CD4-positive, CD25-positive, alpha-beta regulatory T cell (primary cell): ENCODE measurements around the gene SNX5. TPM values are rescaled to one million over a fixed set of nuclear protein-coding genes. Genes with fewer than 3 reads are reported as not detected.
A peak's percentile ranks its signal among the peaks of the same experiment; 100 is the strongest.
"Not testable (repeated sequence)": the region's sequence is repeated elsewhere in the genome, so short reads cannot be mapped to it uniquely, and the experiment has no call there.

Experiments used
- ATAC-seq, 2 donors: fragments of 150-1000 bp; cut with Tn5 transposase; one replicate each; pipeline ENCODE4 v1.10.0; 2021; ENCODE audit warnings: low read depth in 2 of 2, moderate number of reproducible peaks in 2 of 2, moderate library complexity in 1 of 2
- DNase-seq, 3 donors: peaks; one replicate each; pipeline versions ENCODE4 v3.0.0 to v3.0.0-alpha.2; 2012 to 2022; ENCODE audit warnings: mixed read lengths in 1 of 3
- H3K27ac ChIP-seq: one replicate; pipeline ENCODE4 v1.7.0; 2013; ENCODE audit warnings: mild to moderate bottlenecking, low read length; ENCODE audit not compliant: insufficient read depth, poor library complexity, severe bottlenecking
- H3K27me3 ChIP-seq: one replicate; pipeline ENCODE4 v1.7.0; 2013; ENCODE audit warnings: low read length; ENCODE audit not compliant: control insufficient read depth, insufficient read depth
- H3K36me3 ChIP-seq: one replicate; pipeline ENCODE4 v1.7.0; 2013; ENCODE audit warnings: mild to moderate bottlenecking, low read length, moderate library complexity; ENCODE audit not compliant: control insufficient read depth, insufficient read depth
- H3K4me1 ChIP-seq: 2 replicates; pipeline ENCODE4 v1.7.0; 2013; ENCODE audit warnings: mild to moderate bottlenecking, low read length; ENCODE audit not compliant: insufficient read depth, control insufficient read depth, poor library complexity, severe bottlenecking
- H3K4me3 ChIP-seq: one replicate; pipeline ENCODE4 v1.7.0; 2013; ENCODE audit warnings: low read depth, mild to moderate bottlenecking, low read length, moderate library complexity
- H3K9me3 ChIP-seq, 2 experiments: 1 replicate in 1 of 2; 2 replicates in 1 of 2; pipeline ENCODE4 v1.7.0; 2013; ENCODE audit warnings: low read length in 2 of 2, mild to moderate bottlenecking in 1 of 2, moderate library complexity in 1 of 2; ENCODE audit not compliant: control insufficient read depth in 2 of 2
- H3K27ac Mint-ChIP-seq, 3 donors: one replicate each; pipeline ENCODE4 v1.8.0; 2020 to 2022; ENCODE audit warnings: mild to moderate bottlenecking in 3 of 3, mixed read lengths in 3 of 3, moderate library complexity in 2 of 3
- H3K27me3 Mint-ChIP-seq: one replicate; pipeline ENCODE4 v1.8.0; 2022; ENCODE audit warnings: mild to moderate bottlenecking, mixed read lengths
- H3K36me3 Mint-ChIP-seq: one replicate; pipeline ENCODE4 v1.8.0; 2020; ENCODE audit warnings: mixed read lengths
- H3K4me1 Mint-ChIP-seq, 4 donors: one replicate each; pipeline ENCODE4 v1.8.0; 2020 to 2022; ENCODE audit warnings: mixed read lengths in 4 of 4, mild to moderate bottlenecking in 1 of 4
- H3K4me3 Mint-ChIP-seq, 4 donors: one replicate each; pipeline ENCODE4 v1.8.0; 2020 to 2022; ENCODE audit warnings: mild to moderate bottlenecking in 4 of 4, mixed read lengths in 4 of 4, moderate library complexity in 3 of 4
- H3K9me3 Mint-ChIP-seq, 7 donors: one replicate each; pipeline ENCODE4 v1.8.0; 2020 to 2022; ENCODE audit warnings: mixed read lengths in 7 of 7, mild to moderate bottlenecking in 3 of 7, moderate library complexity in 2 of 7
- polyA plus RNA-seq, 4 donors: library from polyadenylated mRNA; unstranded; fragments of 300-500 nt; fragmentation: Illumina TruSeq; gene quantifications; one replicate each; pipeline ENCODE4 v1.2.3, GENCODE V29; 2021
- total RNA-seq: library from RNA; stranded (reverse); gene quantifications from one replicate; pipeline ENCODE4 v1.2.3, GENCODE V29; 2022

Gene SNX5
- total and polyA plus RNA-seq, 5 donors from 2014 or later: 71.9 to 82.8 (median 78.6) TPM

DNA sequence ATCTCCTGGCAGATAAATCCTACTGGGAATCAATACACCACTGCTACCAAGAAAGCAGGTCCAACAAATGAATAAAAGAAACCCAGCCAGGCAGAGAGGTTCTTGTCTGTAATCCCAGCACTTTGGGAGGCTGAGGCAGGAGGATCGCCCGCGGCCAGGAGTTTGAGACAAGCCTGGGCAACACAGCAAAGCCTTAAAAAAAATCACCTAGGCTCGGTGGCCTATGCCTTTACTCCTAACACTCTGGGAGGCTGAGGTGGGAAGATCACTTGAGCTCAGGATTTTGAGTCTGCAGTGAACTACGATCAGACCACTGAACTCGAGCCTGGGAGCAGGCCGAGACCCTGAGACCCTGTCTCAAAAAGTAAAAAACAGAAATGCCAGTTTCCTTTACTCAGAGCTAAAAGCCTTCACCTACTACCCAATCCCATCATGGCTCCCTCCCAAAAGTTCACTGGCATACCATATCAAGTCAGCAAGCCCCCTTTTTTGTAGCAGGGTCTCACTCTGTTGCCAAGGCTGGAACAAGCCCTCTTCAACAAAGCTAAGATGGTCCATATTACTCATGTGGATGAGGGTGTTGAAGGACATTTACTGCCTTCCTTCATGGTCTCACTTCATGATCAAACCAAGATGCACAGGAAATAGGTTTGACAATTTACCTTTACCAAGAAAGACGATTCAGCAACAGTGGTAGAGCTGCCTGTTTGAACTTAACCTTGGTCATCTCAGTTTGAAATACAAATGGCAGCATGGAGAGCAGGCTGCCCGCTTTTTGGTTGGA is 5.3 kb downstream of the SNX5 start:
- Mint-ChIP-seq H3K27ac (peak overlapping the region; percentile 85 to 97 (median 95)), H3K4me1 (peaks cover 32 to 89% (median 76%) of the 10 kb centered on the region in 4 donors), H3K36me3 (peaks cover 5% of the 10 kb centered on the region), H3K4me3 (peak overlapping the region; percentile 75 to 99 (median 90)), H3K9me3 (no peaks in the 10 kb centered on the region), H3K27me3 (no peaks in the 10 kb centered on the region)
- Histone ChIP-seq H3K27me3 (no peaks in the 10 kb centered on the region), H3K27ac (peak overlapping the region; percentile 60), H3K36me3 (no peaks in the 10 kb centered on the region), H3K4me1 (peaks cover 87% of the 10 kb centered on the region), H3K9me3 (no peaks in the 10 kb centered on the region), H3K4me3 (peak overlapping the region; percentile 97)
- ATAC-seq (no peak), DNase-seq (peak in 1 of 3 donors; percentile 67)

DNA sequence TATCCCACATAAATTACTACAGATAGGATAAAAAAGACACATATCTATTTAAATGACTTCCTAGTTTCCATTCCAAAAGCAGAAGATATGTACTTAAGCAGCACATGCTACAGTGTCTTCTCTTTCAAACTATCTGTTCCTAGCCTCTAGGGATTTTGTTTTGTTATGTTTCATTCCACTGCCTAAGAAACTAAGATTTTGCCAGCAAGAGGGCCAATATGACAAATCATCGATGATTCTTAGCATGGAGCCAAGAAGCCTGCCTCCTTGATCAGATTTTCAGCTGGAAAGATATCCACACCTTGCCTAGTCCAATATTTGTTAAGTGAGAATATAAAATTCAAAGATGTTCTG is 7.0 kb downstream of the SNX5 start:
- peaks cover 25 to 96% (median 77%) of the 10 kb centered on the region in 4 donors for H3K4me1 Mint-ChIP-seq
- ATAC-seq (no peak), DNase-seq (no peak)
- Histone ChIP-seq H3K9me3 (no peaks in the 10 kb centered on the region), H3K27ac (peak overlapping the region; percentile 44), H3K36me3 (peaks cover 3% of the 10 kb centered on the region), H3K4me3 (peak overlapping the region; percentile 56), H3K4me1 (peaks cover 86% of the 10 kb centered on the region), H3K27me3 (no peaks in the 10 kb centered on the region)
- H3K27me3 Mint-ChIP-seq: no peaks in the 10 kb centered on the region
- H3K4me3 Mint-ChIP-seq: peak overlapping the region; percentile 67 to 96 (median 78)
- H3K9me3 Mint-ChIP-seq: no peaks in the 10 kb centered on the region
- peak overlapping the region; percentile 40 to 97 (median 65) for H3K27ac Mint-ChIP-seq
- peaks cover 5% of the 10 kb centered on the region for H3K36me3 Mint-ChIP-seq

DNA sequence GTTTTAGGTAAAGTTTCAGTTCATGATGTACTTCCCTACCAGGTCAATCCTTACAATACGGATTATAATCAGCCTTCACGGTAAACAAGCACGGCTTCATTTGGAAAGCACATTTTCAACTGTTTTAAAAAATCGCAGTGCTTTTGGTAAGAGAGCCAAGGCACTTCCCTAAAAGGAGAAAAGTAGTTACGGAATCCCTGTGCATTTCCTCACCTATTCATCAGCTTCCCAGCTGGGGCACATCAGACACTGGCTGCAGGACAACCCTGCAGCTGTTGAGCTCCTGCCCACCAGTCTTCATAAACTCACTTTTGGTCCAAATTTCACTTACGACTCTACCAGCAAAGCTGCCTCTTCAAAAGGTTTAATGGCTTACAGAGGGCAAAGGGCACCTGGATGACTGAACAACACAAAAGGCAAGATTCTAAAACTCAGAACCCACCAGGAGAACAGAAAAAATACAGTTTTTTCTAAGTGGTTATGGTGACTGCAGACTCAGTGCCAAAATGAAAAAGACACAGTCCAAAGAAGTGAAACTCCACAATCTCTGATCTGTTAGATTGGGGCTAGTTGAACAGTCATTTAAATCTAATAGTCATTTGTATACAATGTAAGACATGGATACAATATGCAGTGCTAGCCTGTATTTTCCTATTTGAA is 7.5 kb downstream of the SNX5 start:
- Histone ChIP-seq H3K27ac (peak overlapping the region; percentile 44), H3K4me3 (peak overlapping the region; percentile 56), H3K9me3 (no peaks in the 10 kb centered on the region), H3K36me3 (peaks cover 9% of the 10 kb centered on the region), H3K27me3 (no peaks in the 10 kb centered on the region), H3K4me1 (peaks cover 86% of the 10 kb centered on the region)
- Mint-ChIP-seq H3K27me3 (no peaks in the 10 kb centered on the region), H3K27ac (peak overlapping the region; percentile 39 to 97 (median 70)), H3K4me3 (peak overlapping the region; percentile 67 to 96 (median 79)), H3K9me3 (no peaks in the 10 kb centered on the region), H3K36me3 (peaks cover 8% of the 10 kb centered on the region), H3K4me1 (peaks cover 25 to 93% (median 77%) of the 10 kb centered on the region in 4 donors)
- ATAC-seq (no peak), DNase-seq (no peak)

DNA sequence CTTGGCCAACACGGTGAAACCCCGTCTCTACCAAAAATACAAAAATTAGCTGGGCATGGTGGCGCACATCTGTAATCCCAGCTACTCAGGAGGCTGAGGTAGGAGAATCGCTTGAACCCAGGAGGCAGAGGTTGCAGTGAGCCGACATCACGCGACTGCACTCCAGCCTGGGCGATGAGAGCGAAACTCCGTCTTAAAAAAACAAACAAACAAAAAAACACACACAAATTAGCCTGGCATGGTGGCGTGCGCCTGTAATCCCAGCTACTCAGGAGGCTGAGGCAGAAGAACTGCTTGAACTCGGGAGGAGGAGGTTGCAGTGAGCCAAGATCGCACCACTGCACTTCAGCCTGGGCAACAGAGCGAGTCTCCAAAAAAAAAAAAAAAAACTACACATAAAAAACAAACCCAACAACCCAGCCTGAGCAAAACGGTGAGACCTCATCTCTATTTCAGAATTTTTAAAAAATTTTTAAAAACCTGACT is 8.2 kb downstream of the SNX5 start:
- H3K36me3 Mint-ChIP-seq: peaks cover 12% of the 10 kb centered on the region
- not testable (repeated sequence) for H3K9me3 Mint-ChIP-seq, H3K27ac ChIP-seq

DNA sequence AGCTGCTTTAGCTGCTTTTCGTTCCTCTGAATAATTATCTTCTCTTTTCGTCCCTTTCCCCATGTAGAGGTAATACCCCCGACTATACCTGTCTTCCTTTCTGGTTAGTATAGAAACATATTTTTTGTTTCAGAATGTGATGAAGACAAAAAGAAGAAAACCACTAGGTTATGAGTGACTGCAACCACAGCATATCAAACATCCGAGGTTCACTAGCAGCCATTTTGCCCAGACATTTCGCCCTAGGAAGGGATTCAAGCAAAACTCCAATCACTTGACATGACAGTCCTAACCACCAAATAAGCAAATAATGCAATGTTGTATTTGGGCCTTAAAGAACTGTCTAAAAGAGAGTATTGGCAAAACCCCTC is 9.4 kb downstream of the SNX5 start:
- H3K27ac Mint-ChIP-seq: peak overlapping the region; percentile 74 to 97 (median 97)
- peak overlapping the region; percentile 71 for H3K27ac ChIP-seq
- H3K9me3 Mint-ChIP-seq: no peaks in the 10 kb centered on the region
- peaks cover 75% of the 10 kb centered on the region for H3K4me1 ChIP-seq
- peaks cover 25% of the 10 kb centered on the region for H3K36me3 ChIP-seq
- H3K4me3 Mint-ChIP-seq: peak overlapping the region; percentile 65 to 96 (median 78)
- H3K4me3 ChIP-seq: peak overlapping the region; percentile 67
- H3K9me3 ChIP-seq: no peaks in the 10 kb centered on the region
- no peaks in the 10 kb centered on the region for H3K27me3 ChIP-seq
- no peaks in the 10 kb centered on the region for H3K27me3 Mint-ChIP-seq
- no peak for DNase-seq
- ATAC-seq: peak in 1 of 2 donors; percentile 15
- peaks cover 23 to 91% (median 77%) of the 10 kb centered on the region in 4 donors for H3K4me1 Mint-ChIP-seq
- peaks cover 22% of the 10 kb centered on the region for H3K36me3 Mint-ChIP-seq

More for the DNA sequence above, 8.2 kb downstream of the SNX5 start:
- Mint-ChIP-seq H3K4me1 (peaks cover 21 to 93% (median 78%) of the 10 kb centered on the region in 4 donors), H3K4me3 (peak overlapping the region in 3 of 4 donors; percentile 66 to 96 (median 83)), H3K27ac (peak overlapping the region; percentile 42 to 97 (median 97))
- H3K27me3 Mint-ChIP-seq, H3K27me3 ChIP-seq, ATAC-seq, H3K9me3 ChIP-seq, DNase-seq, H3K4me3 ChIP-seq: not testable (repeated sequence)
- Histone ChIP-seq H3K36me3 (peaks cover 14% of the 10 kb centered on the region), H3K4me1 (peaks cover 86% of the 10 kb centered on the region)

DNA sequence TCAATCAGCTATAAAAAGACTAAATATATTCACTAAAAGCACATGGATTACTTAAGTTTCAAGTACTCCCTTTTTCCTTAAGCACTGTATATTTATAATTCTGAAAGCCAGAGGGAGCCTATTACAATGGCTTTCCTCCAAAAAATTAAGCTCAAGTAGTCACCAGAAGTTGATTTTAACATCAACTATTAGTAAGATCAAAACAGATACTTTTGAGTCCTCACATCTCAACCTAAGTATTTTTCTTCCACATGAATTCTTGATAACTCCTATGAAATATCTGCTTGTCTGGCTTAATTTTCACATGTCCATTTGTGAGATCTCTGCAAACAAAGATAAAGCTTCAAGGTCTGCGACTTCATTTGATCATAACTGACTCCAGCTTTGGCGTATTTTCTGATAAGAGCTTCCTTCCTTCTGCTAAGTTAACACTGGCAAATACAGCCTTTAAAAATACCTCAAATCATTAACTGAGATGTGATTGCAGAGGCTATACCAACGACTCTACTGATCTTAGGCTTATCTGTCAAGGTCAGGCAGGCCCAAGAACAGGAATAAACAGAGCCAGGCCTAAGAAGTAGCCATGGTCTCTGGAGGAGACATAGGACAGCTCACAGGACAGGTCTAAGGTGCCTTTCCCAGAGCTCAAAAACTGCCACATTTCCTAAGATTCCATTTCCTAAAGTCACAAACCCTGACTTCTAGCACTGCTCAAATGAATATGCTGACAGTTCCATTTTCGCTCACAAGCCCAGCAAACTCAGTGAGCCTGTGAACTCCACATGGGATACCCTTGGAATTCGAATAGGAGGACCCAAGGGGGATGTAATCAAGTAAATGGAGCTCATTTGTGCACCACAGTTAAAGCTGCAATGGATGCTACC is 10.0 kb downstream of the SNX5 start:
- H3K27me3 Mint-ChIP-seq: no peaks in the 10 kb centered on the region
- DNase-seq (no peak), ATAC-seq (peak; percentile 20 to 25)
- peaks cover 31% of the 10 kb centered on the region for H3K36me3 ChIP-seq
- H3K4me1 Mint-ChIP-seq: peaks cover 23 to 91% (median 72%) of the 10 kb centered on the region in 4 donors
- H3K9me3 ChIP-seq: no peaks in the 10 kb centered on the region
- no peaks in the 10 kb centered on the region for H3K27me3 ChIP-seq
- peak overlapping the region; percentile 67 for H3K4me3 ChIP-seq
- H3K36me3 Mint-ChIP-seq: peaks cover 26% of the 10 kb centered on the region
- no peaks in the 10 kb centered on the region for H3K9me3 Mint-ChIP-seq
- H3K4me1 ChIP-seq: peaks cover 69% of the 10 kb centered on the region
- H3K27ac ChIP-seq: peak overlapping the region; percentile 71
- H3K27ac Mint-ChIP-seq: peak overlapping the region; percentile 70 to 97 (median 97)
- peak overlapping the region; percentile 65 to 96 (median 78) for H3K4me3 Mint-ChIP-seq
